Osteoblast (primary cell): ENCODE measurements around the gene TNFRSF8. TPM values are rescaled to one million over a fixed set of nuclear protein-coding genes. Genes with fewer than 3 reads are reported as not detected.

ENCODE experiments used
- DNase-seq: peaks from one replicate; pipeline ENCODE4 v3.0.0; 2011; ENCODE audit warnings: low spot score, mixed read lengths; ENCODE audit not compliant: insufficient read length; ENCODE audit errors: missing footprints
- H2AFZ ChIP-seq: 2 replicates; pipeline ENCODE4 v1.6.0; 2011; ENCODE audit warnings: mild to moderate bottlenecking, low read length
- H3K27ac ChIP-seq: 2 replicates; pipeline ENCODE4 v1.5.1; 2011; ENCODE audit warnings: mild to moderate bottlenecking, low read depth, low read length, moderate library complexity
- H3K27me3 ChIP-seq: 2 replicates; pipeline ENCODE4 v1.6.0; 2012; ENCODE audit warnings: mild to moderate bottlenecking, control low read depth, inconsistent platforms, low read length, moderate library complexity; ENCODE audit not compliant: insufficient read depth
- H3K36me3 ChIP-seq: 2 replicates; pipeline ENCODE4 v1.5.1; 2011; ENCODE audit warnings: mild to moderate bottlenecking, low read length, control low read depth, moderate library complexity; ENCODE audit not compliant: insufficient read depth
- H3K4me1 ChIP-seq: 2 replicates; pipeline ENCODE4 v1.5.1; 2011; ENCODE audit warnings: mild to moderate bottlenecking, low read length, control low read depth, moderate library complexity; ENCODE audit not compliant: insufficient read depth
- H3K4me2 ChIP-seq: 2 replicates; pipeline ENCODE4 v1.6.0; 2011; ENCODE audit warnings: mild to moderate bottlenecking, low read length; ENCODE audit not compliant: insufficient read depth
- H3K4me3 ChIP-seq: fragments of 200-600 bp; sonication (generic); 3 replicates; pipeline ENCODE4 v1.5.1; 2012; ENCODE audit warnings: mild to moderate bottlenecking, low read length, inconsistent platforms; ENCODE audit not compliant: insufficient read depth
- H3K79me2 ChIP-seq: 2 replicates; pipeline ENCODE4 v1.6.0; 2012; ENCODE audit warnings: mild to moderate bottlenecking, low read length, control low read depth, inconsistent platforms; ENCODE audit not compliant: insufficient read depth
- H3K9me3 ChIP-seq: 2 replicates; pipeline ENCODE4 v1.5.1; 2011; ENCODE audit warnings: low read depth, low read length, control low read depth
- H4K20me1 ChIP-seq: 2 replicates; pipeline ENCODE4 v1.6.0; 2012; ENCODE audit warnings: mild to moderate bottlenecking, low read length, control low read depth; ENCODE audit not compliant: insufficient read depth
- CTCF ChIP-seq: IDR thresholded peaks from 2 replicates; pipeline ENCODE4 v1.5.1; 2011; ENCODE audit warnings: mild to moderate bottlenecking, low read depth, low read length, moderate library complexity; ENCODE audit errors: extremely low read depth
- total RNA-seq: library from RNA; depleted of rRNA; stranded (reverse); fragments of >200 nt; gene quantifications from 2 replicates; pipeline ENCODE4 v1.2.3, GENCODE V29; 2012

TNFRSF8 gene
- total RNA-seq, 1 donor, result under 0.01 TPM

GRCh38 chr1:12107718-12108117 is 44.6 kb downstream of the TNFRSF8 start:
- Histone ChIP-seq H3K4me1 (peaks cover 7% of the 10 kb centered on the region), H3K27me3 (no peaks in the 10 kb centered on the region), H3K4me2 (no peak overlapping the region), H4K20me1 (no peaks in the 10 kb centered on the region), H3K4me3 (no peak overlapping the region), H3K9me3 (no peaks in the 10 kb centered on the region), H2AFZ (no peak overlapping the region), H3K79me2 (no peaks in the 10 kb centered on the region), H3K36me3 (no peaks in the 10 kb centered on the region), H3K27ac (no peak overlapping the region)
- peak; percentile 62 for DNase-seq
- TF ChIP-seq CTCF, result no peak

- H3K27me3 ChIP-seq, result no peaks in the 10 kb centered on the region
- H3K79me2 ChIP-seq, result no peaks in the 10 kb centered on the region
- H3K4me2 ChIP-seq, result no peak overlapping the region
- no peak overlapping the region for H3K4me3 ChIP-seq
- no peaks in the 10 kb centered on the region for H3K9me3 ChIP-seq
- no peak overlapping the region for H3K27ac ChIP-seq
- no peak for TF ChIP-seq CTCF
- H2AFZ ChIP-seq, result no peak overlapping the region
- peak; percentile 44 for DNase-seq
- peaks cover 23% of the 10 kb centered on the region for H3K4me1 ChIP-seq
- H4K20me1 ChIP-seq, result no peaks in the 10 kb centered on the region
- no peaks in the 10 kb centered on the region for H3K36me3 ChIP-seq
These were observed 46.8 kb downstream of the TNFRSF8 start for GRCh38 chr1:12109901-12110300.

GRCh38 chr1:12111741-12112140 is 48.6 kb downstream of the TNFRSF8 start:
- Histone ChIP-seq H4K20me1 (no peaks in the 10 kb centered on the region), H3K27me3 (no peaks in the 10 kb centered on the region), H3K36me3 (no peaks in the 10 kb centered on the region), H2AFZ (no peak overlapping the region), H3K4me3 (no peak overlapping the region), H3K9me3 (no peaks in the 10 kb centered on the region), H3K4me1 (peaks cover 23% of the 10 kb centered on the region), H3K79me2 (no peaks in the 10 kb centered on the region), H3K4me2 (no peak overlapping the region), H3K27ac (no peak overlapping the region)
- TF ChIP-seq CTCF, result no peak
- DNase-seq, result no peak

GRCh38 chr1:12112711-12113161 is 49.6 kb downstream of the TNFRSF8 start:
- H3K4me1 ChIP-seq, result peaks cover 23% of the 10 kb centered on the region
- H3K27ac ChIP-seq, result peak overlapping the region; percentile 74
- H2AFZ ChIP-seq, result peak overlapping the region; percentile 53
- H3K9me3 ChIP-seq, result no peaks in the 10 kb centered on the region
- no peaks in the 10 kb centered on the region for H3K36me3 ChIP-seq
- H3K27me3 ChIP-seq, result no peaks in the 10 kb centered on the region
- TF ChIP-seq CTCF, result no peak
- H3K79me2 ChIP-seq, result no peaks in the 10 kb centered on the region
- no peaks in the 10 kb centered on the region for H4K20me1 ChIP-seq
- H3K4me3 ChIP-seq, result no peak overlapping the region
- H3K4me2 ChIP-seq, result peak overlapping the region; percentile 30
- DNase-seq, result peak; percentile 97
